HEK293 (cell line): ENCODE measurements around the gene FOXC1.

ENCODE experiments used
- BCL11A ChIP-seq: fragments of 450-650 bp; formaldehyde crosslinking; IDR thresholded peaks from 2 replicates; pipeline ENCODE4 v1.5.1; 2016; ENCODE audit warnings: low read depth, missing biosample characterization, missing genetic modification characterization
- GLI2 ChIP-seq: fragments of 450-650 bp; formaldehyde crosslinking; IDR thresholded peaks from 2 replicates; pipeline ENCODE4; 2017; ENCODE audit warnings: missing biosample characterization, missing genetic modification characterization, low read depth, borderline replicate concordance
- GLI4 ChIP-seq: fragments of 450-650 bp; formaldehyde crosslinking; IDR thresholded peaks from 2 replicates; pipeline ENCODE4 v1.5.1; 2016; ENCODE audit warnings: missing biosample characterization, missing genetic modification characterization
- HOXC10 ChIP-seq: sonication (generic); formaldehyde crosslinking; IDR thresholded peaks from 2 replicates; pipeline ENCODE4 v1.8.1; 2023; ENCODE audit warnings: mild to moderate bottlenecking, missing genetic modification reagents
- MZF1 ChIP-seq: fragments of 450-650 bp; formaldehyde crosslinking; IDR thresholded peaks from 2 replicates; pipeline ENCODE4 v1.5.1; 2017; ENCODE audit warnings: missing biosample characterization, missing genetic modification characterization, borderline replicate concordance
- PATZ1 ChIP-seq: fragments of 450-650 bp; formaldehyde crosslinking; IDR thresholded peaks from 2 replicates; pipeline ENCODE4 v1.5.1; 2016; ENCODE audit warnings: missing biosample characterization, missing genetic modification characterization
- PRDM10 ChIP-seq: fragments of 450-650 bp; formaldehyde crosslinking; IDR thresholded peaks from 2 replicates; pipeline ENCODE4 v1.5.1; 2016; ENCODE audit warnings: missing biosample characterization, missing genetic modification characterization
- SALL2 ChIP-seq: fragments of 450-650 bp; formaldehyde crosslinking; IDR thresholded peaks from 2 replicates; pipeline ENCODE4 v1.5.0; 2017; ENCODE audit warnings: missing biosample characterization, mild to moderate bottlenecking, missing genetic modification characterization, borderline replicate concordance
- SP2 ChIP-seq: fragments of 450-650 bp; formaldehyde crosslinking; IDR thresholded peaks from 2 replicates; pipeline ENCODE4 v1.5.1; 2016; ENCODE audit warnings: missing biosample characterization, missing genetic modification characterization
- ZBTB11 ChIP-seq: fragments of 450-650 bp; formaldehyde crosslinking; conservative IDR thresholded peaks from 2 replicates; pipeline ENCODE4 v1.5.1; 2016; ENCODE audit warnings: low read depth, missing biosample characterization, missing genetic modification characterization
- ZIC2 ChIP-seq: fragments of 450-650 bp; formaldehyde crosslinking; IDR thresholded peaks from 2 replicates; pipeline ENCODE4 v1.5.1; 2016; ENCODE audit warnings: missing biosample characterization, missing genetic modification characterization
- ZNF146 ChIP-seq: fragments of 450-650 bp; formaldehyde crosslinking; IDR thresholded peaks from 2 replicates; pipeline ENCODE4 v1.5.1; 2016; ENCODE audit warnings: missing biosample characterization, missing genetic modification characterization
- ZNF169 ChIP-seq: fragments of 450-650 bp; formaldehyde crosslinking; IDR thresholded peaks from 2 replicates; pipeline ENCODE4 v1.5.1; 2016; ENCODE audit warnings: missing biosample characterization, missing genetic modification characterization
- ZNF175 ChIP-seq: fragments of 450-650 bp; formaldehyde crosslinking; IDR thresholded peaks from 2 replicates; pipeline ENCODE4 v1.5.1; 2016; ENCODE audit warnings: missing biosample characterization, missing genetic modification characterization
- ZNF211 ChIP-seq: fragments of 450-650 bp; formaldehyde crosslinking; IDR thresholded peaks from 2 replicates; pipeline ENCODE4 v1.5.1; 2016; ENCODE audit warnings: low read depth, missing biosample characterization, missing genetic modification characterization
- ZNF223 ChIP-seq: fragments of 450-650 bp; formaldehyde crosslinking; IDR thresholded peaks from 2 replicates; pipeline ENCODE4 v1.5.1; 2016; ENCODE audit warnings: missing biosample characterization, missing genetic modification characterization
- ZNF23 ChIP-seq: fragments of 450-650 bp; formaldehyde crosslinking; IDR thresholded peaks from 2 replicates; pipeline ENCODE4 v1.5.1; 2016; ENCODE audit warnings: missing biosample characterization, missing genetic modification characterization, borderline replicate concordance
- ZNF350 ChIP-seq: fragments of 450-650 bp; formaldehyde crosslinking; IDR thresholded peaks from 2 replicates; pipeline ENCODE4 v1.5.0; 2017; ENCODE audit warnings: missing biosample characterization, mild to moderate bottlenecking, missing genetic modification characterization
- ZNF354C ChIP-seq: fragments of 450-650 bp; formaldehyde crosslinking; IDR thresholded peaks from 2 replicates; pipeline ENCODE4 v1.5.1; 2016; ENCODE audit warnings: missing biosample characterization, missing genetic modification characterization, low read depth, borderline replicate concordance
- ZNF423 ChIP-seq: fragments of 450-650 bp; formaldehyde crosslinking; IDR thresholded peaks from 2 replicates; pipeline ENCODE4 v1.5.1; 2016; ENCODE audit warnings: missing biosample characterization, missing genetic modification characterization
- ZNF426 ChIP-seq: fragments of 450-650 bp; formaldehyde crosslinking; IDR thresholded peaks from 2 replicates; pipeline ENCODE4 v1.5.1; 2017; ENCODE audit warnings: missing biosample characterization, missing genetic modification characterization, mild to moderate bottlenecking, inconsistent platforms, moderate library complexity
- ZNF514 ChIP-seq: fragments of 450-650 bp; formaldehyde crosslinking; IDR thresholded peaks from 2 replicates; pipeline ENCODE4 v1.5.1; 2016; ENCODE audit warnings: missing biosample characterization, missing genetic modification characterization
- ZNF629 ChIP-seq: fragments of 450-650 bp; formaldehyde crosslinking; IDR thresholded peaks from 2 replicates; pipeline ENCODE4 v1.5.1; 2017; ENCODE audit warnings: missing biosample characterization, missing genetic modification characterization
- ZNF701 ChIP-seq: fragments of 450-650 bp; formaldehyde crosslinking; IDR thresholded peaks from 2 replicates; pipeline ENCODE4 v1.5.1; 2016; ENCODE audit warnings: missing biosample characterization, missing genetic modification characterization
- ZNF792 ChIP-seq: fragments of 450-650 bp; formaldehyde crosslinking; IDR thresholded peaks from 2 replicates; pipeline ENCODE4 v1.5.1; 2016; ENCODE audit warnings: missing biosample characterization, missing genetic modification characterization
- ZNF843 ChIP-seq: fragments of 450-650 bp; formaldehyde crosslinking; IDR thresholded peaks from 2 replicates; pipeline ENCODE4 v1.5.1; 2016; ENCODE audit warnings: missing biosample characterization, missing genetic modification characterization
- TF ChIP-seq, protein P1 (sequence below): fragments of 450-650 bp; formaldehyde crosslinking; IDR thresholded peaks from 2 replicates; pipeline ENCODE4 v1.5.1; 2016; ENCODE audit warnings: missing biosample characterization, missing genetic modification characterization
- TF ChIP-seq, protein P2 (sequence below): fragments of 450-650 bp; IDR thresholded peaks from 2 replicates; pipeline ENCODE4 v1.5.1; 2018; ENCODE audit warnings: missing biosample characterization, missing genetic modification characterization
- TF ChIP-seq, protein P3 (sequence below): fragments of 450-650 bp; formaldehyde crosslinking; IDR thresholded peaks from 2 replicates; pipeline ENCODE4 v1.5.1; 2016; ENCODE audit warnings: missing biosample characterization, missing genetic modification characterization

FOXC1 gene

DNA sequence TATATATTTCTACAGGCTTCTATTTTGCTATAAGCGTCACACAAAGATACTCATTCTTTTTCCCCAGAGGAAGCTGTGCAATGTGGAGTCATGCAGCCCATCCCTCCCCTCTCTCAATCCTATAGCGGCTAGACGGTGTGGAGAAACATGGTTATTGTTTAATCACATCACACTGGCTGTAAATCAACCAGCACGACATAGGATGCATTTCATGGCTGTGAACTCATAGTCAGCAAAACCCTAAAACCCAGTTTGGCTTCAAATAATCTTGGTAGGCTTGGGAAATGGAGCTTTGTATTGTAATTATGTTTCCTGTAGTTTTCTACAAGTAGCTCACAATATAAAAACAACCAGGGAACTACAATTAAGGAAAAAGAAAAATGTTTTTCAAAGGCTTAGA is 16.8 kb downstream of the FOXC1 start (continued):
- TF ChIP-seq PRDM10 (tag by site-specific recombination) (no peak), ZNF23 (no peak), ZNF146 (tag by site-specific recombination) (no peak), ZNF175 (no peak), ZNF514 (tag by site-specific recombination) (no peak), ZBTB11 (tag by site-specific recombination) (no peak), PATZ1 (tag by site-specific recombination) (0 out of 2 replicates have a peak, but pooled peaks have one; percentile 4), ZNF843 (tag by site-specific recombination) (no peak), ZNF426 (tag by site-specific recombination) (no peak), BCL11A (tag by site-specific recombination) (no peak), ZNF423 (tag by site-specific recombination) (no peak), ZNF792 (tag by site-specific recombination) (no peak), ZIC2 (tag by site-specific recombination) (no peak), ZNF223 (tag by site-specific recombination) (no peak), SP2 (tag by site-specific recombination) (no peak), SALL2 (tag by site-specific recombination) (no peak), ZNF169 (no peak), ZNF701 (tag by site-specific recombination) (no peak), HOXC10 (CRISPR knock-in tag) (no peak), GLI2 (tag by site-specific recombination) (no peak), ZNF211 (no peak), ZNF350 (tag by site-specific recombination) (no peak), MZF1 (tag by site-specific recombination) (no peak), ZNF629 (tag by site-specific recombination) (peak; percentile 76), ZNF354C (no peak), GLI4 (tag by site-specific recombination) (no peak)
- TF ChIP-seq, protein P1, sequence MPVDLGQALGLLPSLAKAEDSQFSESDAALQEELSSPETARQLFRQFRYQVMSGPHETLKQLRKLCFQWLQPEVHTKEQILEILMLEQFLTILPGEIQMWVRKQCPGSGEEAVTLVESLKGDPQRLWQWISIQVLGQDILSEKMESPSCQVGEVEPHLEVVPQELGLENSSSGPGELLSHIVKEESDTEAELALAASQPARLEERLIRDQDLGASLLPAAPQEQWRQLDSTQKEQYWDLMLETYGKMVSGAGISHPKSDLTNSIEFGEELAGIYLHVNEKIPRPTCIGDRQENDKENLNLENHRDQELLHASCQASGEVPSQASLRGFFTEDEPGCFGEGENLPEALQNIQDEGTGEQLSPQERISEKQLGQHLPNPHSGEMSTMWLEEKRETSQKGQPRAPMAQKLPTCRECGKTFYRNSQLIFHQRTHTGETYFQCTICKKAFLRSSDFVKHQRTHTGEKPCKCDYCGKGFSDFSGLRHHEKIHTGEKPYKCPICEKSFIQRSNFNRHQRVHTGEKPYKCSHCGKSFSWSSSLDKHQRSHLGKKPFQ (tag by site-specific recombination): no peak
- TF ChIP-seq, protein P2, sequence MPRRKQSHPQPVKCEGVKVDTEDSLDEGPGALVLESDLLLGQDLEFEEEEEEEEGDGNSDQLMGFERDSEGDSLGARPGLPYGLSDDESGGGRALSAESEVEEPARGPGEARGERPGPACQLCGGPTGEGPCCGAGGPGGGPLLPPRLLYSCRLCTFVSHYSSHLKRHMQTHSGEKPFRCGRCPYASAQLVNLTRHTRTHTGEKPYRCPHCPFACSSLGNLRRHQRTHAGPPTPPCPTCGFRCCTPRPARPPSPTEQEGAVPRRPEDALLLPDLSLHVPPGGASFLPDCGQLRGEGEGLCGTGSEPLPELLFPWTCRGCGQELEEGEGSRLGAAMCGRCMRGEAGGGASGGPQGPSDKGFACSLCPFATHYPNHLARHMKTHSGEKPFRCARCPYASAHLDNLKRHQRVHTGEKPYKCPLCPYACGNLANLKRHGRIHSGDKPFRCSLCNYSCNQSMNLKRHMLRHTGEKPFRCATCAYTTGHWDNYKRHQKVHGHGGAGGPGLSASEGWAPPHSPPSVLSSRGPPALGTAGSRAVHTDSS (tag by site-specific recombination): 0 out of 2 replicates have a peak, but pooled peaks have one; percentile 6
- TF ChIP-seq, protein P3, sequence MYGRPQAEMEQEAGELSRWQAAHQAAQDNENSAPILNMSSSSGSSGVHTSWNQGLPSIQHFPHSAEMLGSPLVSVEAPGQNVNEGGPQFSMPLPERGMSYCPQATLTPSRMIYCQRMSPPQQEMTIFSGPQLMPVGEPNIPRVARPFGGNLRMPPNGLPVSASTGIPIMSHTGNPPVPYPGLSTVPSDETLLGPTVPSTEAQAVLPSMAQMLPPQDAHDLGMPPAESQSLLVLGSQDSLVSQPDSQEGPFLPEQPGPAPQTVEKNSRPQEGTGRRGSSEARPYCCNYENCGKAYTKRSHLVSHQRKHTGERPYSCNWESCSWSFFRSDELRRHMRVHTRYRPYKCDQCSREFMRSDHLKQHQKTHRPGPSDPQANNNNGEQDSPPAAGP (tag by site-specific recombination): no peak
